ENCODE measurements around the gene RFX2.
A peak's percentile ranks its signal among the peaks of the same experiment; 100 is the strongest.
"Not testable (repeated sequence)": the region's sequence is repeated elsewhere in the genome, so short reads cannot be mapped to it uniquely, and the experiment has no call there.

RFX2 gene

DNA sequence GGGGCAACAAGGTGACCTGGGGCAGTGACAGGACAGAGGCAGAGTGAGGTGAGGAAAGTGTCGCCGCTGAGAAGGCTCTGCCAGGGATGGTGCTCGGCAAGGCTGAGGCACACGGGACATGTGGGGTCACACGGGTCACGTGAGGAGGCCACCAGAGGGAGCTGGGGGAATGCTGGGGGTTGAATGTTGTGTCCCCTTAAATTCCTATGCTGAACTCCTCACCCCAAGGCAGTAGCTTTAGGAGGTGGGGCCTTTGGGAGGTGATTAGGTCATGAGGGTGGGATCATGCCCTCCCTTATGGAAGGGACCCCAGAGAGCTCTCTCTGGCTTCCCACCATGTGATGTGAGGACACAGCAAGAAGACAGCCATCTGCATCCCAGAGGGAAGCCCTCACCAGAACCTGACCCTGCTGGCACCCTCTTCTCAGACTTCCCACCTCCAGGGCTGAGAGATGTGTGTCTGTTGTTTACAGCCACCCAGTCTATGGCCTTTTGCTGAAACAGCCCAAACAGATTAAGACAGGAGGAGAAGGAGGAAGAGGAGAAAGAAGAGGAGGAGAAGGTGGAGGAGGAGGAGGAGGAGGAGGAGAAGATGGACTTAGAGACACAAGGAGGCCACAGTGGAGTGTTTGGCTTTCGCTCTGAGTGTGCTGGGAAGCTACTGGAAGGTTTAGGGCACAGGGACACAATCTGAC is 35.4 kb downstream of the RFX2 start:
- no peak for DNase-seq (ENCODE audit: low read depth)

DNA sequence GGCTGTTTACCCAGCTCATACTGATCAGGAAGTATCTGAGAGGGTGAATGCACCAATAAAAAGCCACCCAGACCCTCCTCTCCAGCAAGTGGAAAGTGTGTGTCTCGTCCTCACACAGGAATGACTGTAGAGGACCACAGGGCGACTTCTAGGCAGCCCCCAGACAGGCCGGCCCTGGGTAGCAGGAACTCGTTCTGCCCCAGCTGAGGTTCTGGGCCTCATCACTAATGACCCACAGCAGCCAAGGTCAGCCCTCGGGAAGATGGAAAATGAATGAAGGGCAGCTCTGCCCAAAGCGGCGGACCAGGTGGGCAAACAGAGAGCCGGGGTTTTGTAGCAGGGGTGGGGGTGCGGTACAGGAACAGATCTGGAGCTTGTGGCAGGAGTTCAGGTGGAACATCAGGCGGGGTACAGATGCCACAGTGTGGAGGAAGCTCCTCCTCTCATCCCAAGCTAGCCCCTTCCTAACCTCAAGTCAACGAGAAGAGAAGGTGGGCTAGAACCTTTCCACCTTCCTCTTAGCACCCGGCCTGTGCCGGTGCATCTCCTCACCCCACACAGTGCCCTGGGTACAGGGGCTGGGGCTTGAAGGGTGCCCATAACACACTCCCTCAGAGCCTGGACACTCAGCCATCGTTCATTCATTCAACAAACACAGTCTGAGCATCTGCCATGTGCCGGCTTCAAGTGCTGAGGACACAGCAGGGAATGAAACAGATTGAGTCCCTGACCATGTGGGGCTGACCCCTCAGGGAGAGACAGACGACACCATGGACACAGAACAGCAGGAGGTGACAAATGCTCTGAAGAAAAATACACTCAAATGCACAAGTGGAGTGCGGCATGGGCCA is 36.2 kb downstream of the RFX2 start:
- no peak for DNase-seq (ENCODE audit: low read depth)

DNA sequence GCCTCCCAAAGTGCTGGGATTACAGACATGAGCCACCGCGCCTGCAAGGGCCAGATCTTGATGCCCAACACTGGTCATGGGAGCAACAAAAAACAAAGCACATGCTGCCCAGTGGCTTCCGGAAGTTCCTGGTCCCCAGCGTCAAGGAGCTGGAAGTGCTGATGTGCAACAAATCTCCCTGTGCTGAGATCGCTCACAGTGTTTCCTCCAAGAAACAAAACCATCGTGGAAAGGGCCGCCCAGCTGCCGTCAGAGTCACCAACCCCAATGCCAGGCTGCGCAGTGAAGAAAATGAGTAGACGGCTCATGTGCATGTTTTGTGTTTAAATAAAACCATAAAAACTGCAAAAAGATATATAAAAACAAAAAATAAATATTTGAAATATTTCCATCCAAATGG is 37.1 kb downstream of the RFX2 start:
- not testable (repeated sequence) for DNase-seq (ENCODE audit: low read depth)

DNA sequence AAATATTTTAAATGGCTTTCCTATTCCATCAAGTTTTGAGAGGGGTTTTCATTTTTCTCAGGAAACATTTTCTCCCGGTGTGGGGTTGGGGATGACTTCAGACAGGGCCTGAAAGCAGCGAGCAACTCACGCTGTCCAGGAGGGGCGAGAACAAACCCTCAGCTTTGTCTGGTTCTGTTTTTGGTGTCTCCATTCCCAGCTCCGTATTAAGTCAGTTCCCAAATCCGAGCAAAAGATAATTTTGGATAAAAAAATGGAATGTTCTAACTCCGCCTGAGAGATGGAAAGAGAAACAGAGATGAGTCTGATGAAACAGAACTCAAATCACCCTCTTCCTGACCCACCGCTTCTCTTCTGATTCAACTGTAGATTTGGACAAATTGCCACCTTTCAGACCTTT is 38.4 kb downstream of the RFX2 start:
- no peak for DNase-seq (ENCODE audit: low read depth)

DNA sequence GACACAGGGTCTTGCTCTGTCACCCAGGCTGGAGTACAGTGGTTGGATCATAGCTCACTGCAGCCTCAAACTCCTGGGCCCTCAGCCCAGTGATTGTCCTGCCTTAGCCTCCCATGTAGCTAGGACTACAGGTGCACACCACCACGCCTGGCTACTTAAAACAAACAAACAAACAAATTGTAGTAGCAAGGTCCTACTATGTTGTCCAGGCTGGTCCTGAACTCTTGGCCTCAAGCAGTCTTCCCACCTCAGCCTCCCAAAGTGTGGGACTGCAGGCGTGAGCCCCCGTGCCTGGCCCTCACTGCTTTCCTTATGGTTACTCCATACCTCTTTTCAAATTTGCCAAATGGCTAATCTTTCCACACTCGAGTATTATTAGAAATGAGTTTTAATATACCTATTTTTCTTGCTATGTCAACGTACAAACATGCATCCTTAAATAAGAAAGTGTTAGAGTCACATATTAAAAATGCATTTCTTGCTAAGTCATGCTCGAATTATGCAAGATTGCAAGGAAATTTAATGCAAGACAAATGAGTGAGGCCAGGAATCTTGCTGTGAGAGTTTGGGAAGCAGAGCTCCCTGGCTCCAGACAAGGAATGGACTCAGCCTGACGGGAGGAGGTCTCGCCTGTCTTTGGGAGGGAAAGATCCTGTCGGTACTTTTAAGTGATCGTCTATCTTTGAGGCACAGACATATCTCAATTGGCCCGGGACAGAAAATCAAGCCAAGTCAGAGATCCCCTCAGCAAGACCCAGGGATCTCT is 39.4 kb downstream of the RFX2 start:
- no peak for DNase-seq (ENCODE audit: low read depth)

DNA sequence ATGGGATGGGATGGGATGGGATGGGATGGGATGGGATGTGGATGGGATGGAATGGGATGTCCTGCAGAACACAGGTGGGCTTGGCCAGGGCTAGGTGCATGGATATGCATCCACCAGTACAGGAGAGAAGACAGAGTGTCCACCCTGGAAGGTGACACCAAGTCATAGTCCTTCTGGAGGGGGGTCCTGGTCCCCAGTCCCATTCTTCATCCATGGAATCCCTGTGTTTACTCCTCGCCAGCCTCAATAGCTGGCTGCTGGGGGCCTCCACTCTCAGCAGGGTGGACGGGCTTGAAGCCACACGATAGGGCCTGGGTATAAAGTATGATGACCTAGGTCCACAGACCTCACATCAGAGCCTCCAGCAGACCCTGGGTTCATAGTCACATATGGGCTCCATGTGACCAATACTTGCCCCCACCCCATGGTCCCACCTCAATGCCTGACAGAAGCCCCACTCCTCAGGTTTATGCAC is 40.1 kb downstream of the RFX2 start:
- no peak for DNase-seq (ENCODE audit: low read depth)

DNA sequence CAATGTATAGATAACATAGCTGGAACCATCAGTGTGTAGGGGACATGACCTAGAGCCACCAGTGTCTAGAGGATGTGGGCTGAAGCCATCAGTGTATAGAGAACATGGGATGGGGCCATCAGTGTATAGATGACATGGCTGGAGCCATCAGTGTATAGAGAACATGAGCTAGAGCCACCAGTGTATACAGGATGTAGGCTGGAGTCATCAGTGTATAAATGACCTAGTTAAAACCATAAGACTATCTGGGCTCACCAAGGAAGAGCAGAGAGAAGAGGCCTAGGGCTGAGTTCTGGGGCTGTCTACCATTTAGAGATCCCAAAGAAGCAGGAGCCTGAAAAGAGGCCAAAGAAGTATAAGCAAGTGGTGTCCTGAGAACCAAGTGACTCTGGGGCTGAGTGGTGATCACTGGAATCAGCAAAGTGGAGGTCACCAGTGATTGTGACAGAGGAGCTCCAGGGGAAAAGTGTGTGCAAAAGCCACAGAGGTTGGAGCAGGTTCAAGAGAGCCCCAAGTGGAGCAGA is 41.0 kb downstream of the RFX2 start:
- no peak for DNase-seq (ENCODE audit: low read depth)

DNA sequence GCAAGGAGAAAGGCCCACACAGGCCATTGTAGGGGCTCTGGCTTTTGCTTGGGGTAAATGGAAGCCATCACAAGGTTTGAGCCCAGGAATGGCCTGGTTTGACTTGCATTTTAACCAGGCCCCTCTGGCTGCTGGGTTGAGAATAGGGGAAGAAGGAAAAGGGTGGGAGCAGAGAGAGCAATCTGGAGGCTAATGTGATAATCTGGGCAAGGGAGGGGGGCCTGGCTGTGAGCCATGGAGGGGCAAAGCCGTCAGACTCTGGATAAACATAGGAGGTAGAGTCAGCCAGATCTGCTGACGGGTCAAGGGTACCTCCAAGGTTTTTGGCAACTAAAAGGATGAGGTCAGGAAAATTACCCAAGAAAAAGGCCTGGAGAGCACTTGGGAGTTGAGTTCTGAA is 41.6 kb downstream of the RFX2 start:
- DNase-seq (ENCODE audit: low read depth): no peak

DNA sequence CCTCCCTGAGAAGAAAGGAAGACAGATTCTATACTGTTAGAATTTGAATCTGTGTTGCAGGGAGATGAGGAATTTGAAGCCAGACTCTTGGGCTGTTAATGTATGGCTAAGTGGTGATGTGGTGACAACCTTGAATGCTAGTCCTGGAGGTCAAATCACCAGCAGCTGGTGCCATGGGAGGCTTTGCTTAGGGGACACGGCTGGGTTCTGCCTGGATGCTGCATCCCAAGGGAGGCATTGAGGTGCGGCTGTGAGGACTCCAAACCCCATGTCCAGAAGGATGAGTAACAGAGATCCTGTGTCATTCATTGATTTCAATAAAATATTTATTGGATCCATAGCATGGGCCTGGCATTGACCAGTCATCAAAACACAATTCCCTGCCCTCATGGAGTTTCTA is 42.3 kb downstream of the RFX2 start:
- DNase-seq (ENCODE audit: low read depth): no peak

DNA sequence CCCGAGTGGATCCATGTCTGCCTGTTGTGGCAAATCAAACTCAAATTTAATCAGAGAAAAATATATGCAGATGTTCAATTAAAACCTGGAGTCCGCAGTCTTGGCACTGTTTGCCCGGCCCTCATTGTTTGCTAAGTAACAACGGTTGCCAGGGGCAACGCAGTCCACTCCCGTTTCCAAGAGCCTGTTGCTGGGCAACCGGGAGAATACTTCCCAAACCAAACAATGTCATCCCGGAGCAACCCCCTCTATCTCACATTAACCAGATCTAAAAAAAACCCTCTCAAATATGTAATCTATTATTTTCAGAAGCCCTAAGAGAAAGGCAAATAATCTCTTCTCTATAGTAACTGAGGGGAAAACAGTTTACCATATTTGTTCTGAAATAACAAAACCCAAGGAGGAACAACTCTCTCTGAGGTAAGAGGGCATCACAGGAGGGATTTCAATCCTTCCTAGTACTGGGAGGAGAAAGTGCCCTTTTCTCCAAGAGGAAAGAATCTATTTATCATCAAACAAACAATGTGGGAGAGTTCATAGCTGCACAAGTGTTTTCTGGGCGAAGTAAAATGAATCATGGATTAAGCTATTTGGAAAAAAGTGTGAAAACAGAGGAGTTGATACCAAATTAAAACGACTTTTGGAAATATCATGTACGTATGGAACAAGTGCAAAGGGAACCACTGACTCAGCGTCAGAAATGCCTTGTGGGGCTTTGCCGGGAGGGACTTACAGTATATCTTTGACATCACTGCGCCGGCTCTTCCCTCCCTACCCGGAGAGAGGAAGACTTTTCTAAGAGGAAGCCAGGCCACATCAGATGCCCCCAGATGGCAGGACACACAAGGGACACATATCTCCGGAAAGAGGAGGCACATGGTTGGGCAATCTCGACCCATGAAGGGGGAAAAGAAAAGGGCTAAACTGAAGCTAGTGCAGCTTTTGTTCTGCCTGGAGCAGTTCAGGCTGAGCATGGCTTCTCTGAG is 43.3 kb downstream of the RFX2 start:
- DNase-seq (ENCODE audit: low read depth): no peak

DNA sequence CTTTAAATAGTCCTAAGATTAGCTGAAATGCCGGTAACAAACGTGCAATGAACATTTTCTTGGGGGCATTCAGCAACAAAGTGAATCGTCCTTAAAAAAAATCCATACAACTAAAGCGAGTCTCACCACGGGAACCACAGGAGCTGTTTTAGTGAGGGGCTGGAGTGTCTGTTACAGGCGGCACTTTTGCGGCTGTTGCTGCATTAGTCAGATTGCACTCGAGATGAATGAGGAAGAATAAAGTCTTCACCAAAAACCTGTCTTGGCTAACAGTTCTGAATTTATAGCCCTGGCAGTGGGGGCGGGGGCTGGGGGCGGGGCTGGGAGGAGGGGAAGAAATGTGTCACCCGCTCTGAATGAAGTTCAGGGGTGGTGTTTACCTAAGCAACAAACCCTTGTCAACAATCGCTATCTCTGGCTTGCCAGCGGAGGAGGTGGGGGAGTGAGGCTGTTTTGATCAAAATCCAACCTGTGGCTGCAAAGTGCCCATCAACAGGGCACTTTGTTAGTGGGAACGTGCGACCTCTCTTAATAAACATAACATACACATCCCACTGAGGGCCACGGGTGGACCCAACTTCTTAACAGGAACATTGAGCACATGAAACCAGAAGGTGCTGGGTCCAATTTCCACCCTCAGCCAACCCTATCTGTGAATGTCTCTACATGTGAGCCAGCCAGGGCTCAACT is 44.5 kb downstream of the RFX2 start:
- peak; percentile 44 for DNase-seq (ENCODE audit: low read depth)

DNA sequence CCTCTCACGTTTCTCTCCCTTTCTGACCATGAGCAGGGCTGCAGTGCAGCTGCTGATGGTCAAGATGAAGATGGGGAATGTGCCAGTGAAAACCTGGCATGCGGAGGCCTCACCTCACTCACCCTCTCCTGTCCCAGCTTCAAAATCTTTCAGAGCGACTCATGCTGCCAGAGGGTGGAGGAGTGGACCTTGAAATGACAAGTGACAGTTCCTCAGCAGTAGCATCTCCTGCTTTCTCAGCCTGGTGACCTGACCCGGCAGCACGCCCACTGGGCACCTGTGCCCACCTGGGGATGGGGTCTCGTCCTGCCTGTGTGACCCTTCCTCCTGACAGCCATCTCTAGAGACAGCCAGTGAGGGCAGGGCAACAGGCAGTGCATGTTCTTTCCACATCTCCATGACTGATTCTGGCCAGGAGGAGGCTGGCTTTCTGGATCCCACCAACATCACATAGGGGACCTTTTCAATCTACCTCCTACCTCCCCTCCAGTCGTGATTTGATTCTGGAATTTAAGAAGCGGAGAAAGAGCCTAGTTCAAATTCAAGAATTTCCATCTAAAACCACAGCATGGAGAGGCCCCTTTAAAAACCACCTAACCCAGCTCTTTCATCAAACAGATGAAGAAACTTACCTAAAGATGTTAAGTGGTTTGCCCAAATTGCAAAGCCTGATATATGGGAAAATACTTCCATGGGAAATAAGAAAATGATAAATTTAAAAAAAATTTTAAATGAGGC is 45.8 kb downstream of the RFX2 start:
- DNase-seq (ENCODE audit: low read depth): no peak

DNA sequence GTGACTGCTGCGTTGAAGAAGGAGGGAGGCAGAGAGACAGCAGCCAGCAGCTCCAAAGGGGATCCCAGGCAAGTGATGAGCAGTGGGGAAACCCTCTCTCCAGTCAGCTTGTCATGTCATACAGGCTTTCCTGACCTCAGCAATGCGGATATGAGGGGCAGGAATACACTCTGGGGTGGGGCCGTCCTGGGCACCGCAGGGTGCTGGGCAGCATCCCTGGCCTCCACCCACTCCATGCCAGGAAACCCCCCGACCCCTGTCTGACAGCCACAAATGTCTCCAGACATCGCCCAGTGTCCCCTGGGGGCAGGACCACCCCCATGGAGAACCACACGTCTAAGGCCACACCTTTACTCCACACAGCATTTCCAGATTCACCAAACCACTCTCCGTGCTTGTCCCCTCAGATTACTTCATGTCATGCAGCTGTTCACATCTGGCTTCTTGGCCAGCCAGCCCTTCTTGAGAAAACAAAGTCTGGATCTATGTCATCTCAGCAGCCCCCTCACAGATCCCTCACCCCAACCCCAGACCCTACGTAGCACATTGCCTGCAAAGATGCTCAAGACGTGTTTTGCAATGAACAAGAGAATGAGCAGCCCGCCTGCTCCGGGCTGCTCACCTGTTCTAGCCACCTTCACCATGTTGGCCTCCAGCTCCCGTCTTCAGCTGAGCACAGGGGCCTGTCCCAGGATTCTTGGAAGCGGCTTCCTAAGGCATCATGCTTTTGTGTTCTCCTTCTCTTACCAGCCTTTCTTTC is 46.5 kb downstream of the RFX2 start:
- DNase-seq (ENCODE audit: low read depth): no peak

DNA sequence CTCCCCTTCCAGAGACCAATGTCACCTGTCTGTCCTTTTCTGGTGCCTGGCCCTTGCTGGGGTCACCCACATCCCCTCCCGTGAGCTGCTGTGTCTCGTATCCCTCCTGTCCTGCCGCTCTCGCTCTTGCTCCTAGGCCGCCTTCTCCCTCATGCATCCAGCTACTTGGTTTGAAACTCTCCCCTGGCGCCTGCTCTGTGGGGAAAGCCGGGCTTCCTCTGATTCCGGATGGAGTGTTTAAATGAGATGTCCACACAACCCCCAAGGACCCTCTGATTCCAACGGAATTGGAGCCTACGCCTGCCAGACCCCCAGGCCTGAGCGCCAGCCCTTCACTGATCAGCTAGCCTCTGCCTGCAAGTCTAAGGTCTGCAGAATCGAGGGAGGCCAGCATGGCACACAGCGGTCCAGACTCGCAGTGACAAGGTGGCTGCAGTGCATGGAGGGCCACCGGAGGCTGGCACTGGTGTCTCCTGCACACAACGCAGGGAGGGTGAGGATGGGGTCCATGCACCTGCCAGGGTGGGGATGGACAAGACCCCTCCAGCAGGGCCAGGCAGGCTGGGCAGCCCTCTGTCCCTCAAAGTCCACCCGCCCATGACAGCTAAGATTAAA is 47.2 kb downstream of the RFX2 start:
- DNase-seq (ENCODE audit: low read depth): no peak

DNA sequence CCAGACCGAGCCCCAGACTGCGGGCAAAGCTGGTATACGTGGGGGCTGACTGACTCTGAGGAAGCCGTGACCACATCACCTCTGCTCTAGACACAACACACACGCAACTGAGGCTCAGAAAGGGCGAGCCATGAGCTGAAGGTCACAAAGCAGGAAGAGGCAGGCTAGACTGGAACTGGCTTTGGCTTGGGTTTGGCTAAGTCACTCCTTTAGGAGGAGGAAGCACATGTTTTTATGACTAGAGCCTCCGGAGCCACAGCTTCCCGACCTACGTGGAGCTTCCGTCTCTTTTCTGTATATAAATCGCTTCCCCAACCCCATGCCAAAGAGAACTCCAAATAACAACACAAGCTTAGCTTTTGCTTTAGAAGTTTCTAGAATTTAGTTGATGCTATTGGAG is 48.0 kb downstream of the RFX2 start:
- DNase-seq (ENCODE audit: low read depth): no peak

DNA sequence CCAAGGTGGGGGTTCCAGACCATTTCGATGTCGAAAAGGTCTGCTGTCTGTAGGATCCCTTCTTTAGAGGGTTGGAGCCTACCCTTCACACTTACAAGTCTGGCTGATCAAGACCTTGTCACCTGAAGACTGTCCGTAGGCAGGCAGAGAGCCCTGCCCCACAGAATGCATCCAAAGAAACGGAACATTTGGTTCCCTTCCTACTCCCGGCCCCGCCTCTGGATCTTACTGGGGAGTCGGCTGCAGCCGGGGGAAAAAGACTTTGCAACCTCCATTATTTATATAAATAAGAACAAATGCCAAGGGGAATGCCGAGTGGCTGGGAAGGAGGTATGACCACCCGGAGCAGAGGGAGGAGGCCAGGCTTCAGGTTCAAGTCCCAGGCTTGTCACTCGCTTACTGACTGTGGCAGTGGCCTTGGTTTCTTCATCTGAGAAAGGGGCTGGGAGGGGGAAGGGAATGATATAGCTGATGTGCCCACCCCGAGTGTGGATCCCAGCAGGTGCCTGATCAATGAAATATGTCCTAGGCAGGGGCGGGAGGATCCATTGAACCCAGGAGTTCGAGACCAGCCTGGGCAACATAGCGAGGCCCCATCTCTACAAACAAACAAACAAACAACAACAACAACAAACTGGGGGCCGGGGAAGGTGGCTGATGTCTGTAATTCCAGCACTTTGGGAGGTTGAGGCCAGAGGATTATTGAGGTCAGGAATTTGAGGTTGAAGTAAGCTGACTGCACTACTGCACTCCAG is 48.7 kb downstream of the RFX2 start:
- DNase-seq (ENCODE audit: low read depth): no peak

DNA sequence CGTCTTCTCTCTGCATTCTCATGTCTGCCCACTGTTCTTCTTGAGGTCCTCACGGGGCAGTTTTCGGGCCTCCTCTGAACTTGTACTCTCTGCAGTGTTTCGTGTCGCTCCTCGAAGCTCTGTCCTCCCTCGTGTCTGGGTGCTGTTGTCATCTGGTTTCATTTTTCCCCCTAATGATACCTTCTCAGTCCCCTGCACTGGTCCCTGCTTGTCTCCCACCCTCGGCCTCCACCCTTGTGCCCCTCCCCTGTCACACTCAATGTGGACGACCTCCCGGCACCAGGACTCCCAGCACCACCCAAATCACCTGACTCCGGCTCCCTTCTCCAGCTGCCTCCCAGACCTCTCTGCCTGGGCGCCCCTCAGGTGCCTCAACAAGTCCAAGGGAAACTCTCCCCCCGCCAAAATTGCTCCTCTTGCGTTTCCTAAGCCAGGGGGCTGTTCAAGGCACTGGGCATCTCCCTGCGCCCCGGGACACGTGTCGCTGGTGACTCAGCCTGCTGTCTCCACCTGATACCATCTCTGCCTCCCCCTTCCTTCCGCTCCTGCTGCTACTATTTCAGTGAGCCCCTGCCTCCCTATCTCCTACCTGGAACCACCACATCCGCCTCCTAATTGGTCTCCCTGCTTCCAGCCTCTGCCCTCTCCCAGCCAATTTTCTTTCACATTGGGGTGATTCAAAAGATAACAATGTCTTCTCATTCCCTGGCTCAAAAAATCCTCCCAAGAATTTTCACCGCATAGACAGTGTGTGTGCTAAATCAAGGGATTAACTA is 49.5 kb downstream of the RFX2 start:
- DNase-seq (ENCODE audit: low read depth): no peak
